Mucosa of descending colon (tissue), 3 donors: ENCODE data around the gene INPP4B. TPM values are rescaled to one million over a fixed set of nuclear protein-coding genes. Genes with fewer than 3 reads are reported as not detected.

ENCODE experiments used
- ATAC-seq: fragments of 200-7000 bp; cut with Tn5 transposase; one replicate; pipeline ENCODE4 v1.9.1; 2020; ENCODE audit warnings: mild to moderate bottlenecking, moderate library complexity
- DNase-seq, 3 donors: peaks; one replicate each; pipeline ENCODE4 v3.0.0-alpha.2; 2020
- H3K36me3 ChIP-seq: fragments of 200-600 bp; one replicate; pipeline ENCODE4 v1.8.0; 2021; ENCODE audit warnings: low read depth, mild to moderate bottlenecking
- H3K4me1 ChIP-seq: fragments of 200-600 bp; one replicate; pipeline ENCODE4 v1.8.0; 2021; ENCODE audit warnings: low read depth, mild to moderate bottlenecking
- H3K4me3 ChIP-seq: fragments of 200-600 bp; one replicate; pipeline ENCODE4 v1.8.0; 2021; ENCODE audit warnings: mild to moderate bottlenecking
- H3K9me3 ChIP-seq: fragments of 200-600 bp; one replicate; pipeline ENCODE4 v1.8.0; 2021; ENCODE audit warnings: mild to moderate bottlenecking
- CTCF ChIP-seq: fragments of 200-600 bp; IDR thresholded peaks from one replicate; pipeline ENCODE4 v1.8.0; 2022; ENCODE audit warnings: antibody characterized with exemption, mild to moderate bottlenecking
- intact Hi-C, 2 donors: fragments of 100-400 bp; cut with DNase I in 1 of 2; cut with micrococcal nuclease in 1 of 2; formaldehyde crosslinking; loops; one replicate each; pipeline versions ENCODE4 v1.11.0 to v1.11.1; 2022; cut with DNase I, micrococcal nuclease
- total RNA-seq, 3 donors: library from RNA; stranded (reverse); fragmentation: NEBNext Ultra II Directional in 2 of 3; extraction: Animal tissue kit (Norgen Biotek cat#: 25700) in 2 of 3; gene quantifications; one replicate each; pipeline versions ENCODE4 v1.2.1 to v1.2.4, GENCODE V29; 2021 to 2023
- donor health status: DM: no; HTN: no; CAD: no; lungs with moderate emphysema.
- donor health status: DM: no; HTN: no; CAD: no.
- donor health status: DM: no; HTN: yes; CAD: no.

INPP4B gene
- total RNA-seq, 3 donors from 2014 or later, result 22.2 to 27.3 (median 24.1) TPM

GRCh38 chr4:142124874-142125273, 721.2 kb downstream of the INPP4B start:
- no peak overlapping the region for H3K4me3 ChIP-seq
- DNase-seq (no peak), ATAC-seq (peak; percentile 31)
- no peaks in the 10 kb centered on the region for H3K36me3 ChIP-seq
- no peaks in the 10 kb centered on the region for H3K9me3 ChIP-seq
- intact Hi-C loops, result loop anchor here (10.0 kb wide), 2 partner anchors 590 to 720 kb away; partner anchors contain the start of gene INPP4B (in 1 of the 2)
- no peak for TF ChIP-seq CTCF
- peaks cover under 1% of the 10 kb centered on the region for H3K4me1 ChIP-seq

- ATAC-seq, result no peak
Measured at GRCh38 chr4:142121448-142122350, 724.4 kb downstream of the INPP4B start.

GRCh38 chr4:142120921-142121320, 725.2 kb downstream of the INPP4B start:
- no peaks in the 10 kb centered on the region for H3K36me3 ChIP-seq
- intact Hi-C loops, result loop anchor here (10.0 kb wide), 2 partner anchors 594 to 724 kb away; partner anchors contain the start of gene INPP4B (in 1 of the 2)
- DNase-seq, result no peak
- no peaks in the 10 kb centered on the region for H3K4me1 ChIP-seq
- no peaks in the 10 kb centered on the region for H3K9me3 ChIP-seq
- no peak for TF ChIP-seq CTCF
- no peak overlapping the region for H3K4me3 ChIP-seq
- ATAC-seq, result no peak

More at GRCh38 chr4:142121448-142122350, 724.4 kb downstream of the INPP4B start:
- H3K4me1 ChIP-seq, result no peaks in the 10 kb centered on the region
- H3K4me3 ChIP-seq, result no peak overlapping the region
- no peak for DNase-seq
- no peak for TF ChIP-seq CTCF
- no peaks in the 10 kb centered on the region for H3K9me3 ChIP-seq
- intact Hi-C loops, result loop anchor here (10.0 kb wide), 2 partner anchors 593 to 723 kb away; partner anchors contain the start of gene INPP4B (in 1 of the 2)
- no peaks in the 10 kb centered on the region for H3K36me3 ChIP-seq

- DNase-seq, result no peak
- H3K4me1 ChIP-seq, result no peaks in the 10 kb centered on the region
- H3K4me3 ChIP-seq, result no peak overlapping the region
- intact Hi-C loops, result no loop called here
- no peak for TF ChIP-seq CTCF
- H3K36me3 ChIP-seq, result no peaks in the 10 kb centered on the region
- ATAC-seq, result no peak
- no peaks in the 10 kb centered on the region for H3K9me3 ChIP-seq
Measured at GRCh38 chr4:142112451-142112850, 733.6 kb downstream of the INPP4B start.

- intact Hi-C loops, result no loop called here
- no peak for TF ChIP-seq CTCF
Measured at GRCh38 chr4:142110136-142110535, 736.0 kb downstream of the INPP4B start.

More at GRCh38 chr4:142110136-142110535, 736.0 kb downstream of the INPP4B start:
- no peak for DNase-seq
- Histone ChIP-seq H3K36me3 (no peaks in the 10 kb centered on the region), H3K4me1 (no peaks in the 10 kb centered on the region), H3K9me3 (no peaks in the 10 kb centered on the region), H3K4me3 (no peak overlapping the region)
- ATAC-seq, result no peak
